Measurements from ENCODE around the gene NUDT16. TPM values are rescaled to one million over a fixed set of nuclear protein-coding genes. Genes with fewer than 3 reads are reported as not detected.

NUDT16 gene
- total RNA-seq, 4 donors from 2014 or later = 7.6 to 14.5 (median 11.6) TPM

DNA sequence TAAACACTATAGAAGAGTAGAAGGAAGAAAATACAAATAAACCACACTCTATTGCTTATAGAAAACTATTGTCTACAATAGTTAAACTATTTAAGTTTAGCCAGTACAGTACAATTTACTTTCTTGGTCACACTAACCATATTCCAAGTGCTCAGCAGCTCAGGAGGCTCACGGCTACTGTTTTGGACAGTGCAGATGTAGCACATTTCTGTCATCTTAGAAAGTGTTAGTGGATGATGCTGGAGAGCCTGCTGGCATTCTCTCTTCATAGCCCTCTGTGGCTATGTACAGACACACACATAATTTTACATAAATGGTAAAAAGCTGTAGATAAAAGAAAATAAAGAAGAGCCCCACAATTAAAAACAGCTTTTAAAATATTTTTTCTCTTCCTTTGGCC is 23.8 kb downstream of the NUDT16 start:
- Histone ChIP-seq H3K9me3 (peaks cover 5% of the 10 kb centered on the region), H3K4me1 (peaks cover 10% of the 10 kb centered on the region), H3K4me3 (no peak overlapping the region), H3K36me3 (no peaks in the 10 kb centered on the region), H3K27ac (no peak overlapping the region), H3K27me3 (no peaks in the 10 kb centered on the region)
- no peak for TF ChIP-seq EP300 (IDR thresholded peaks at IDR 0.05)
- TF ChIP-seq CTCF (IDR thresholded peaks at IDR 0.05) = no peak
- TF ChIP-seq POLR2A (IDR thresholded peaks at IDR 0.05) = no peak
- WGBS = 75% methylated on average over 1 of the region's 1 CpG
- DNase-seq (ENCODE audit: low spot score in 2 of 2) = no peak

DNA sequence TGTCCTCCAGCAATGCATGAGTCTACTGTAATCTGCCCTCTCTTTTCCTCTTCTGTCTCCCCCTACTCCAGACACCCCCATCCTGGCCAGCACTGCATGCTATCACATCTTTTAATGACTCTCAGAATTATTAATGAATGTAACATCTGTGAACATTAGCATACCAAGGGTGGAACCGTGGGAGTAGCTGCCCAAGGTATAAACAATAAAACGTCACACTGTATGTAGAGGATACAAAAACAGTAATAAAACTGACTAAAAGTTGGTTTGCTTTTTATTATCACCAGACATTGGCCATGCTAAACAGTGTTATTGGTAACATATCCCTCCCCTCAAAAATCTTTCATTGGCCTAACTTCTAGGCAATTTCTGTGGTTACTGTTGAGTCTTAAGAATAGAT is 24.7 kb downstream of the NUDT16 start:
- Histone ChIP-seq H3K27me3 (no peaks in the 10 kb centered on the region), H3K9me3 (peaks cover 5% of the 10 kb centered on the region)
- 27% methylated on average over 2 of the region's 2 CpGs for WGBS

GRCh38 chr3:131417751-131418150 is 36.2 kb downstream of the NUDT16 start:
- Histone ChIP-seq H3K27me3 (no peaks in the 10 kb centered on the region), H3K4me3 (no peak overlapping the region), H3K36me3 (no peaks in the 10 kb centered on the region), H3K27ac (no peak overlapping the region), H3K4me1 (no peaks in the 10 kb centered on the region), H3K9me3 (no peaks in the 10 kb centered on the region)
- TF ChIP-seq POLR2A (IDR thresholded peaks at IDR 0.05) (no peak), POLR2AphosphoS5 (IDR thresholded peaks at IDR 0.05) (no peak), EP300 (IDR thresholded peaks at IDR 0.05) (no peak), CTCF (IDR thresholded peaks at IDR 0.05) (no peak)
- DNase-seq (ENCODE audit: low spot score in 2 of 2) = no peak
- WGBS = 81% methylated on average over 2 of the region's 2 CpGs

More for the DNA sequence above, 24.7 kb downstream of the NUDT16 start:
- Histone ChIP-seq H3K4me1 (peaks cover 10% of the 10 kb centered on the region), H3K4me3 (no peak overlapping the region), H3K36me3 (no peaks in the 10 kb centered on the region), H3K27ac (no peak overlapping the region)
- no peak for TF ChIP-seq POLR2A (IDR thresholded peaks at IDR 0.05)
- TF ChIP-seq CTCF (IDR thresholded peaks at IDR 0.05) = no peak
- no peak for TF ChIP-seq EP300 (IDR thresholded peaks at IDR 0.05)
- no peak for TF ChIP-seq POLR2AphosphoS5 (IDR thresholded peaks at IDR 0.05)
- DNase-seq (ENCODE audit: low spot score in 2 of 2) = no peak

- TF ChIP-seq POLR2A (IDR thresholded peaks at IDR 0.05) (no peak), POLR2AphosphoS5 (IDR thresholded peaks at IDR 0.05) (no peak), CTCF (IDR thresholded peaks at IDR 0.05) (no peak)
- Histone ChIP-seq H3K9me3 (no peaks in the 10 kb centered on the region), H3K27me3 (no peaks in the 10 kb centered on the region), H3K4me1 (no peaks in the 10 kb centered on the region), H3K36me3 (no peaks in the 10 kb centered on the region), H3K27ac (no peak overlapping the region), H3K4me3 (no peak overlapping the region)
- 100% methylated on average over 1 of the region's 1 CpG for WGBS
- DNase-seq (ENCODE audit: low spot score in 2 of 2) = no peak
These were observed 39.7 kb downstream of the NUDT16 start for GRCh38 chr3:131421301-131421700.

GRCh38 chr3:131421957-131422498 is 40.5 kb downstream of the NUDT16 start:
- no peaks in the 10 kb centered on the region for H3K27me3 ChIP-seq
- H3K27ac ChIP-seq = no peak overlapping the region
- H3K36me3 ChIP-seq = no peaks in the 10 kb centered on the region
- TF ChIP-seq POLR2A (IDR thresholded peaks at IDR 0.05) = no peak
- TF ChIP-seq POLR2AphosphoS5 (IDR thresholded peaks at IDR 0.05) = no peak
- no peak for TF ChIP-seq CTCF (IDR thresholded peaks at IDR 0.05)
- no peak for TF ChIP-seq EP300 (IDR thresholded peaks at IDR 0.05)
- no peak overlapping the region for H3K4me3 ChIP-seq
- no peak for DNase-seq (ENCODE audit: low spot score in 2 of 2)
- no peaks in the 10 kb centered on the region for H3K9me3 ChIP-seq
- no peaks in the 10 kb centered on the region for H3K4me1 ChIP-seq

Measured in suprapubic skin (tissue), 4 donors.